Subcutaneous adipose tissue (tissue), 4 donors: ENCODE results near the gene ZNRF2. TPM values are rescaled to one million over a fixed set of nuclear protein-coding genes. Genes with fewer than 3 reads are reported as not detected.

Experiments
- total RNA-seq, 4 donors: library from RNA; depleted of rRNA; stranded (reverse); fragments of >200 nt; gene quantifications; one replicate each; pipeline ENCODE4 v1.1.0, GENCODE V29; 2016
- TF ChIP-seq, protein P1 (sequence below): fragments of 450-650 bp; IDR thresholded peaks from one replicate; pipeline ENCODE4 v1.5.1; 2016; ENCODE audit warnings: low read depth, mild to moderate bottlenecking, control low read depth, antibody characterized with exemption, moderate library complexity

ZNRF2 gene
- total RNA-seq, 4 donors from 2014 or later, result 19.2 to 23.8 (median 21.3) TPM

- TF ChIP-seq, protein P1, sequence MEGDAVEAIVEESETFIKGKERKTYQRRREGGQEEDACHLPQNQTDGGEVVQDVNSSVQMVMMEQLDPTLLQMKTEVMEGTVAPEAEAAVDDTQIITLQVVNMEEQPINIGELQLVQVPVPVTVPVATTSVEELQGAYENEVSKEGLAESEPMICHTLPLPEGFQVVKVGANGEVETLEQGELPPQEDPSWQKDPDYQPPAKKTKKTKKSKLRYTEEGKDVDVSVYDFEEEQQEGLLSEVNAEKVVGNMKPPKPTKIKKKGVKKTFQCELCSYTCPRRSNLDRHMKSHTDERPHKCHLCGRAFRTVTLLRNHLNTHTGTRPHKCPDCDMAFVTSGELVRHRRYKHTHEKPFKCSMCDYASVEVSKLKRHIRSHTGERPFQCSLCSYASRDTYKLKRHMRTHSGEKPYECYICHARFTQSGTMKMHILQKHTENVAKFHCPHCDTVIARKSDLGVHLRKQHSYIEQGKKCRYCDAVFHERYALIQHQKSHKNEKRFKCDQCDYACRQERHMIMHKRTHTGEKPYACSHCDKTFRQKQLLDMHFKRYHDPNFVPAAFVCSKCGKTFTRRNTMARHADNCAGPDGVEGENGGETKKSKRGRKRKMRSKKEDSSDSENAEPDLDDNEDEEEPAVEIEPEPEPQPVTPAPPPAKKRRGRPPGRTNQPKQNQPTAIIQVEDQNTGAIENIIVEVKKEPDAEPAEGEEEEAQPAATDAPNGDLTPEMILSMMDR, result no peak
Observed at GRCh38 chr7:30395676-30396075, 111.3 kb downstream of the ZNRF2 start.

DNA sequence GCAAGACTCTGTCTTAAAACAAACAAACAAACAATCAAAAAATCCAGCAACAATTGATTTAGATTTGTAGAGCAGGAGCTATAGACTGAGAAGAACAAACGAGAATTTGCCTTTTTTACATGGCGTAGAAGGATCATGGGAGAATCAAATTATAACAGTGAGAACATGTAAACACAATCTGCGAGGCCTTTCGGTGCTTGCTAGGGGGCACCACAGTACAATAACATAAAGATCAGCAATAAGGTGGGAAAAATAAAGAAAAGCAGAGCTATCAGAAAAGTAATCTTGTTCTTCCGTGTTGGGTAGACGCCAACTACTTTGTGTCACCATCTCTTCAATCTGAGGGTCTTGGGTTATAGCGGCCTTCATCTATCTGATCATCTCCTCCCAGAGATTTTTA is 112.0 kb downstream of the ZNRF2 start:
- TF ChIP-seq, protein P1, result no peak

DNA sequence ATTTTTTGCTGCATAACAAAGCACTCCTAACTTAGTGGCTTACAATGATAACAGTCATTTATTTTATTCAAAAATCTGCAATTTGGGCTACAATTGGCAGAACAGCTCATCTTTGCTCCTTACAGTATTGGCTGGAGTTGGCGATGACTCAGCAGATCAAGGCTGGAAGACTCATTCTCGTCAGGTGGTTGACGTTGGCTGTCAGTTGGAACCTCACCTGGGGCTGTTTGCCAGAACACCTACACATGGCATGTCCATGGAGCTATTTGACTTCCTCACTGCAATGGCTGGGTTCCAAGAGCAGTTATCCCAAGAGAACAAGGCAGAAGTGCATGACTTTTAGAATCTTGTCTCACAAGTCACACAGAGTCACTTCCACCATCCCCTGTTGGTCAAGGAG is 119.1 kb downstream of the ZNRF2 start:
- TF ChIP-seq, protein P1, result no peak

DNA sequence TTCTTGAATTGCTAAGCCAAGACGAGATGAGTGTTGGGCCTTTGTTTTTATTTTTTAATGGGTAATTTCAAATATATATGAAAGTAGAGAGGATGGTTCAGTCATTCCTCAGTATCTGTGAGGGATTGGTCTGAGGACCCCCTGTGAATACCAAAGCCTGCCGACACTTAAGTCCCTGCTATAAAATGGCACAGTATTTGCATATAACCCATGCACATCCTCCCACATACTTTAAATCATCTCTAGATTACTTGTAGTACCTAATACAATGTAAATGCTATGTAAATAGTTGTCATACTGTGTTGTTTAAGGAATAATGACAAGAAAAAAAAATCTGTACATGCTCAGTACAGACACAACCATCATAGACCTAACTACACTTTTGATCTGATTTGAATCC is 120.8 kb downstream of the ZNRF2 start:
- TF ChIP-seq, protein P1, result no peak

DNA sequence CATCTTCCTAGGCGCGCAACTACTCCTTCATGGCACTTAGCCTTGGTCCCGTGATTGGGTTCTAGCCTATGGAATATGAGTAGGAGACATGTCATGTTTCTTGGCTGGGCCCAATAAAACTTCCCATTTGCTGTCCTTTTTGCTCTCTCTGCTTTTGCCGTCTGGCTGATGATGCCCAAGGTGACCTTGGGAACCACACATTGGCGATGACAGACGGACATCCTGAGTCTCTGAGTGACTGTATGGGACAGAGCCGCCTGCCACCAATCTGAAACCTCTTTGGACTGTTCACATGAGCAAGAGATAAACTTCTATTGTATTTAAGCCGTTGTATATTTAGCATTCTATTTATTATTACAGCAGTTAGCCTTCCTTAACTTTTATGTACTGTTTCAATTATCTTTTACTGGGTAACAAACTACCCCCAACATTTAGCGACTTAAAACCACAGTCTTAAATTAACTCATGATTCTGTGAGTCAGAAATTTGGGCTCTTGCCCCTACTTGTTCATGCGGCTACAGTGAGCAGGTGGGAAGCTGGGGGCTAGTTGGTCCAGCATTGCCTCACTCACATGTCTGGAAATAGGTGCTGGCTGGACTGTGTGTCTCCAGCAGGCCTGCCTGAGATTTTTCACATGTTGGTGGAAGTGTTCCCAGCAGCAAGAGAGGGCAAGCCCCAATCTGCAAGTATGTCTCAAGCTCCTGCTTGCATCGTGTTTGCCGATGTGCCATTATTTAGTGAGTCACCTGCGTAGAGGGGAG is 122.4 kb downstream of the ZNRF2 start:
- TF ChIP-seq, protein P1, result no peak

DNA sequence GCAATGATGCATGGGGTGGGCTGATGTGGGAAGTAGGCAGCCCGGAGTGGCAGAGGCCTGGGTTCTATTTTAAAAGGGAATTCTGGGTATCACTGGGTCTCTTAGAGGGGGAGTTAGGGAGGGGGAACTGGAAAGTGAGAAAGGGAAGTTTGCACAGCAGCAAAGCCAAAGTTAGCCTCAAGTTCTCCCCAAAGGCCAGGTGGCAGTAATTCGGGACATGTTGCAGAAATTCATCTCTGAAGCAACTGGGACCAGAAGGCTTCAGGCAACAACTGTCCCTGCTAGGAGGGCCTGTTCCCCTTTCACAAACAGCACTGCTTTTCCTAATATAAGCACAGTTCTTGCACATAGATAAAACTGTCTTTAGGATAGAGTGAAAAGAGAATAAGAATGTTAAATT is 126.8 kb downstream of the ZNRF2 start:
- TF ChIP-seq, protein P1, result no peak

DNA sequence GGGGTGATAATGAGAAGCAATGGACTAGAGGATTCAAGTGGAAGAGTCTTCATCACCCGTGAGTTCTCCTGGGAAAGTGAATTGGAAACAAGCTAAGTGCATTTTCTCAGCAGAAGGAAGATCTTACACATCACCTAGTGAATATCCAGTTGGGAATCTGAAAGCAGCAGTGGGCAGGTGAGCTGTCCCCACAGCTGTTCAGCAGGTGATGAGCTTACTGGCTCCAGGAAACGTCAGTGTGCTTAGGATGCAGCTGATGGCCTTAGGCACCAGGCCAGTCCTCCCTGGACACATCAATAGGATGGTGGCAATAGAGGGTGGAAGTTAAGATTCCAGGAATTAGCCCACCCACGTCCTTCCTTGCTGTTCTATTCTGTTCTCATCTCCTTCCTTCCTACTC is 127.5 kb downstream of the ZNRF2 start:
- TF ChIP-seq, protein P1, result no peak
